GM10266 (cell line): ENCODE measurements around the gene PACS1.
"Not testable (repeated sequence)": the region's sequence is repeated elsewhere in the genome, so short reads cannot be mapped to it uniquely, and the experiment has no call there.

Experiments
- DNase-seq: peaks from one replicate; pipeline ENCODE4 v3.0.0; 2012; ENCODE audit errors: extremely low spot score
- CTCF ChIP-seq: IDR thresholded peaks from 2 replicates; pipeline ENCODE4 v1.5.1; 2012; ENCODE audit warnings: mild to moderate bottlenecking, low read depth; ENCODE audit not compliant: control insufficient read depth, insufficient read depth; ENCODE audit errors: missing control alignments

The PACS1 gene

GRCh38 chr11:66087148-66087908 lies 17.3 kb downstream of the PACS1 start:
- no peak for DNase-seq

DNA sequence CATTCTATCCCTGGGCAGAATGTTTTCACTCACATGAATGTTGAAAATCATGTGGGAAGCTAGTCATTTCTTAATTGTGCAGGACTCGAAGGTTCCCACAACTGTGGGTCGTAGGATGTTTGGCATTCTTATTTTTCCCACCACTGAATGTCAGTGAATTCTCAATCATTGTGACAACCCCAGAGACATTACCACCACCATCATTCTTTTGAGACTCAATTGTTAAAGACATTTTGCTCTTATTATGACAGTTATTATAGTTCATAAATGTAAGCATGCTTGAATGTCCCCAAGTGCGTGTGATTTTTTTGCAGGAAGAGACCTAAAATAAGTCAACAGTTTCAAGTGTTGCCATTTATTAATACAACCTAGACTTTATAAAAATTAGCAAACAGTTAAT lies 19.0 kb downstream of the PACS1 start:
- DNase-seq, result no peak
- no peak for TF ChIP-seq CTCF

More at GRCh38 chr11:66087148-66087908, 17.3 kb downstream of the PACS1 start:
- no peak for TF ChIP-seq CTCF

DNA sequence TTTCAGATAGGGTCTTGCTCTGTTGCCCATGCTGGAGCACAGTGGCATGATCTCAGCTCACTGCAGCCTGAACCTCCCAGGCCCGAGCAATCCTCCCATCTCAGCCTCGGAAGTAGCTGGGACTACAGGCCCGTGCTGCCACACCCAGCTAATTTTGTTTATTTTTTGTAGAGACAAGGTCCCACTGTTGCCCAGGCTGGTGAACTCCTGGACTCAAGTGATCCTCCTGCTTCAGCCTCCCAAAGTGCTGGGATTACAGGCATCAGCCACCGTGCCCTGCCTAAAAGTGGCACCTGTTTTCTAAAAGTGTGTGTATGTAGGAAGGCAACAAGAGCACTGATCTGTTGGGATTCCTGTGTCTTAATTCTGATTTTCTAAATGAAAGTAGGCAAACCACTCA lies 20.2 kb downstream of the PACS1 start:
- DNase-seq, result no peak
- no peak for TF ChIP-seq CTCF

- DNase-seq, result not testable (repeated sequence)
Observed at GRCh38 chr11:66092125-66092524, 22.1 kb downstream of the PACS1 start.

GRCh38 chr11:66099746-66100145 lies 29.7 kb downstream of the PACS1 start:
- DNase-seq, result not testable (repeated sequence)

GRCh38 chr11:66100272-66101065 lies 30.4 kb downstream of the PACS1 start:
- DNase-seq, result peak; percentile 53
- no peak for TF ChIP-seq CTCF

- TF ChIP-seq CTCF, result no peak
- DNase-seq, result no peak
Observed at GRCh38 chr11:66101066-66101464, 31.0 kb downstream of the PACS1 start.

- TF ChIP-seq CTCF, result no peak
- no peak for DNase-seq
Observed at GRCh38 chr11:66104057-66104638, 34.1 kb downstream of the PACS1 start.
